ENCODE data around the gene RBX1. TPM values are rescaled to one million over a fixed set of nuclear protein-coding genes. Genes with fewer than 3 reads are reported as not detected.

The RBX1 gene
- total and polyA plus RNA-seq, 2 of the 4 experiments (the other 2 are of a cell fraction), result 72.4 to 84.5 TPM

DNA sequence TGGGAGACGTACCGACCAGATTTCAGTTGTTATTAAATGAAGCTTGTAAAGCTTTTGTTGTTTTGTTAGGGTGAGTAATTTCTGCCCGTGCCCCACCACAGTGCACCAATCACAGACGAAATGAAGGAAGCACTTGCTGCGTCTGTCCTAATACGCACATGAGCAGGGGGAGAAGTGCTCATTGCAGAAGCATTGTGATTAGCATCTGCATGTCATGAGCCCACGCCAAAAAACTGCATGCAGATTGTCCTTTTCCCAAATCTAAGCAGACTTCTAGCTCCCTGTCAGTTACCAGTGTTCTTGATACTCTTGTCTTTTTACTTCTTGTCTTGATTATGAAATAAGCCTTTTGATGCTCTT is 15.5 kb downstream of the RBX1 start:
- ATAC-seq (ENCODE audit: low read depth), result no peak
- ChIA-PET POLR2A (ENCODE audit: unreplicated experiment) (interaction anchor here (0.5 kb wide), 1 partner anchor 32 kb away, joined by 3 read pairs; no protein-coding TSS in a partner anchor), CTCF (interaction anchor here (0.8 kb wide), 1 partner anchor 9 kb away, joined by 5 read pairs; no protein-coding TSS in a partner anchor)
- in situ Hi-C loops (cut with MboI; ENCODE audit: low sequenced_read_pairs) (no loop called here), intact Hi-C loops (cut with micrococcal nuclease) (no loop called here), dilution Hi-C loops (cut with HindIII; ENCODE audit: low sequenced_read_pairs, unreplicated experiment) (no loop called here)
- H3K14ac ChIP-seq (replicated peaks; ENCODE audit: low read depth, low read length), result no peak overlapping the region
- peaks cover 46 to 57% of the 10 kb centered on the region in 2 experiments for H3K79me1 ChIP-seq (ENCODE audit: low read depth in 1 of 2, low read length in 2 of 2)
- no peak overlapping the region for H3K27ac ChIP-seq (ENCODE audit: insufficient read depth, low read length)
- H2BK120ac ChIP-seq (ENCODE audit: low read depth, low read length), result no peak overlapping the region
- H3K9me3 ChIP-seq (ENCODE audit: control insufficient read depth, insufficient read depth, low read length), result no peaks in the 10 kb centered on the region
- no peak overlapping the region for H3K9ac ChIP-seq (ENCODE audit: low read depth, low read length)
- H2BK20ac ChIP-seq (ENCODE audit: low read depth, low read length), result no peak overlapping the region
- no peak overlapping the region for H3K4me3 ChIP-seq (ENCODE audit: insufficient read depth, low read depth, low read length)
- H3K36me3 ChIP-seq (ENCODE audit: control insufficient read depth, insufficient read depth, low read length), result peaks cover 50% of the 10 kb centered on the region
- H4K91ac ChIP-seq (ENCODE audit: insufficient read depth, low read depth, low read length), result no peak overlapping the region
- H3K9me1 ChIP-seq (ENCODE audit: insufficient read depth, low read length), result no peaks in the 10 kb centered on the region
- no peak overlapping the region for H4K5ac ChIP-seq (ENCODE audit: low read depth, low read length)
- no peak overlapping the region for H3K4me2 ChIP-seq (ENCODE audit: low read depth, low read length)
- H4K20me1 ChIP-seq (ENCODE audit: insufficient read depth, low read length), result peaks cover 5% of the 10 kb centered on the region
- DNase-seq, result no peak
- TF ChIP-seq, protein P1, sequence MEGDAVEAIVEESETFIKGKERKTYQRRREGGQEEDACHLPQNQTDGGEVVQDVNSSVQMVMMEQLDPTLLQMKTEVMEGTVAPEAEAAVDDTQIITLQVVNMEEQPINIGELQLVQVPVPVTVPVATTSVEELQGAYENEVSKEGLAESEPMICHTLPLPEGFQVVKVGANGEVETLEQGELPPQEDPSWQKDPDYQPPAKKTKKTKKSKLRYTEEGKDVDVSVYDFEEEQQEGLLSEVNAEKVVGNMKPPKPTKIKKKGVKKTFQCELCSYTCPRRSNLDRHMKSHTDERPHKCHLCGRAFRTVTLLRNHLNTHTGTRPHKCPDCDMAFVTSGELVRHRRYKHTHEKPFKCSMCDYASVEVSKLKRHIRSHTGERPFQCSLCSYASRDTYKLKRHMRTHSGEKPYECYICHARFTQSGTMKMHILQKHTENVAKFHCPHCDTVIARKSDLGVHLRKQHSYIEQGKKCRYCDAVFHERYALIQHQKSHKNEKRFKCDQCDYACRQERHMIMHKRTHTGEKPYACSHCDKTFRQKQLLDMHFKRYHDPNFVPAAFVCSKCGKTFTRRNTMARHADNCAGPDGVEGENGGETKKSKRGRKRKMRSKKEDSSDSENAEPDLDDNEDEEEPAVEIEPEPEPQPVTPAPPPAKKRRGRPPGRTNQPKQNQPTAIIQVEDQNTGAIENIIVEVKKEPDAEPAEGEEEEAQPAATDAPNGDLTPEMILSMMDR (conservative IDR thresholded peaks at IDR 0.05; ENCODE audit: low read depth, low read length), result no peak
- no peak for TF ChIP-seq SMC3 (IDR thresholded peaks at IDR 0.05; ENCODE audit: low read depth, low read length)
- no peak for TF ChIP-seq FOS (IDR thresholded peaks at IDR 0.05; ENCODE audit: low read depth, low read length)
- TF ChIP-seq MAZ (IDR thresholded peaks at IDR 0.05; ENCODE audit: borderline replicate concordance, low read depth, low read length), result no peak
- no peak for TF ChIP-seq MAFK (IDR thresholded peaks at IDR 0.05; ENCODE audit: low read depth, low read length)
- TF ChIP-seq CHD1 (IDR thresholded peaks at IDR 0.05; ENCODE audit: low read depth, low read length), result no peak
- TF ChIP-seq MXI1 (IDR thresholded peaks at IDR 0.05; ENCODE audit: borderline replicate concordance, low read depth, low read length), result no peak
- no peak for TF ChIP-seq RCOR1 (IDR thresholded peaks at IDR 0.05; ENCODE audit: insufficient replicate concordance, low read length)
- TF ChIP-seq CEBPB (IDR thresholded peaks at IDR 0.05; ENCODE audit: low read depth, low read length), result no peak
- TF ChIP-seq, protein P2, sequence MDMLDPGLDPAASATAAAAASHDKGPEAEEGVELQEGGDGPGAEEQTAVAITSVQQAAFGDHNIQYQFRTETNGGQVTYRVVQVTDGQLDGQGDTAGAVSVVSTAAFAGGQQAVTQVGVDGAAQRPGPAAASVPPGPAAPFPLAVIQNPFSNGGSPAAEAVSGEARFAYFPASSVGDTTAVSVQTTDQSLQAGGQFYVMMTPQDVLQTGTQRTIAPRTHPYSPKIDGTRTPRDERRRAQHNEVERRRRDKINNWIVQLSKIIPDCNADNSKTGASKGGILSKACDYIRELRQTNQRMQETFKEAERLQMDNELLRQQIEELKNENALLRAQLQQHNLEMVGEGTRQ (IDR thresholded peaks at IDR 0.05; ENCODE audit: low read depth, low read length), result no peak
- no peak for TF ChIP-seq RFX5 (IDR thresholded peaks at IDR 0.05; ENCODE audit: low read depth, low read length)
- no peak for TF ChIP-seq POLR2A (IDR thresholded peaks at IDR 0.05; ENCODE audit: low read depth, low read length)
- TF ChIP-seq RAD21 (IDR thresholded peaks at IDR 0.05; ENCODE audit: low read length), result no peak
- no peak overlapping the region for H3K4ac ChIP-seq (ENCODE audit: low read depth, low read length)
- H3K18ac ChIP-seq (ENCODE audit: low read depth, low read length), result no peak overlapping the region
- no peaks in the 10 kb centered on the region for H3K27me3 ChIP-seq (ENCODE audit: control insufficient read depth, insufficient read depth, low read length)
- no peak overlapping the region for H2AK5ac ChIP-seq (ENCODE audit: low read depth, low read length)
- WGBS, 2 experiments (ENCODE audit: extremely low coverage in 2 of 2, insufficient read length in 1 of 2), result no CpG with 5 or more reads among the region's 7 CpGs
- no peak overlapping the region for H2AK9ac ChIP-seq (replicated peaks; ENCODE audit: low read depth, low read length, poor library complexity)
- no peak overlapping the region for H2BK5ac ChIP-seq (ENCODE audit: low read depth, low read length, poor library complexity, severe bottlenecking)
- H3K23ac ChIP-seq (ENCODE audit: low read depth, low read length), result no peak overlapping the region
- no peak overlapping the region for H2BK15ac ChIP-seq (ENCODE audit: low read depth, low read length)
- H4K8ac ChIP-seq (ENCODE audit: low read depth in 2 of 2, low read length in 2 of 2), result no peak overlapping the region
- H3K56ac ChIP-seq (ENCODE audit: extremely low read depth, insufficient read depth, low read length), result no peak overlapping the region
- no peak overlapping the region for H2AFZ ChIP-seq (replicated peaks; ENCODE audit: low read length, poor library complexity)
- BruUV-seq (replicated peaks), result no TSS peak
- no peaks in the 10 kb centered on the region for H3K4me1 ChIP-seq (ENCODE audit: control insufficient read depth, insufficient read depth, low read length)

All from IMR-90 (cell line).